Measurements from ENCODE around the gene COL10A1. TPM values are rescaled to one million over a fixed set of nuclear protein-coding genes. Genes with fewer than 3 reads are reported as not detected.

COL10A1 gene
- total RNA-seq (under 1 TPM; 0.40 to 0.66 TPM), polyA plus RNA-seq (ENCODE audit: insufficient read length in 2 of 2) (under 1 TPM; 0.13 to 0.41 TPM)
- long read RNA-seq, donor 1: 0 reads
- long read RNA-seq, donor 2: 0 reads
- long read RNA-seq, donor 3: 0 reads
- long read RNA-seq, donor 4: 0 reads

GRCh38 chr6:116126032-116126431 is at the start of gene COL10A1:
Gene COL10A1 (minus strand): TSS chr6:116126132. CDS start chr6:116125492, 640 bp downstream.
- Histone ChIP-seq H3K27ac (ENCODE audit: low read depth, low read length) (no peak within 1 kb of the TSS), H3K9me3 (ENCODE audit: control insufficient read depth, insufficient read depth, low read length) (no peaks in the 10 kb centered on the region), H3K4me3 (ENCODE audit: low read depth, low read length) (no peak within 1 kb of the TSS), H3K4me1 (ENCODE audit: control insufficient read depth, insufficient read depth, low read length) (no peaks in the 10 kb centered on the region), H3K27me3 (ENCODE audit: control insufficient read depth, insufficient read depth, low read length) (no peaks in the 10 kb centered on the region), H3K36me3 (ENCODE audit: control insufficient read depth, insufficient read depth, low read length) (peaks cover 3% of the 10 kb centered on the region)
- no peak for DNase-seq (ENCODE audit: low read depth in 4 of 6, low spot score in 6 of 6)
- WGBS (ENCODE audit: insufficient coverage): no CpG with 5 or more reads among the region's 6 CpGs

DNA sequence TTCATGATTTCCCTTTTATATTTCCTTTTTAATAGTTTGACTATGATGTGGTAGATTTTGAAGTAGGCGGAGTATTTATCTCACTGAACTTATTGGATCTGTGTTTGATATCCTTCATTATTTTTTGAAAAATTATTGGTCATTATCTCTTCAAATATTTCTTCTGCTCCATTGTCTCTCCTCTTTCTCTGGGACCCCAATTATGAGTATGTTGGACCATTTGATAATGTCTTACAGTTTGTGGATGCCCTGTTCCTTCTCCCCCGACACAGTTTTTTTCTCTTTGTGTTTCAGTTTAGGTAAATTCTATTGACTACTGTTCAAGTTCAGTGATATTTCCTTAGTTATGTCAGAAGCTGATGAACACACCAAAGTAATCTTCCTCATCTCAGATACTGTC is 49.4 kb upstream of the COL10A1 start:
- no peak overlapping the region for H3K4me3 ChIP-seq (ENCODE audit: low read depth, low read length)
- WGBS (ENCODE audit: insufficient coverage): no CpG with 5 or more reads among the region's 2 CpGs
- no peaks in the 10 kb centered on the region for H3K27me3 ChIP-seq (ENCODE audit: control insufficient read depth, insufficient read depth, low read length)
- H3K27ac ChIP-seq (ENCODE audit: low read depth, low read length): no peak overlapping the region
- no peak for DNase-seq (ENCODE audit: low read depth in 4 of 6, low spot score in 6 of 6)
- no peaks in the 10 kb centered on the region for H3K4me1 ChIP-seq (ENCODE audit: control insufficient read depth, insufficient read depth, low read length)
- H3K36me3 ChIP-seq (ENCODE audit: control insufficient read depth, insufficient read depth, low read length): no peaks in the 10 kb centered on the region
- H3K9me3 ChIP-seq (ENCODE audit: control insufficient read depth, insufficient read depth, low read length): peaks cover 7% of the 10 kb centered on the region

GRCh38 chr6:116173928-116174327 is 48.0 kb upstream of the COL10A1 start:
- no peaks in the 10 kb centered on the region for H3K4me1 ChIP-seq (ENCODE audit: control insufficient read depth, insufficient read depth, low read length)
- H3K27ac ChIP-seq (ENCODE audit: low read depth, low read length): no peak overlapping the region
- no peak overlapping the region for H3K4me3 ChIP-seq (ENCODE audit: low read depth, low read length)
- WGBS (ENCODE audit: insufficient coverage): no CpG with 5 or more reads among the region's 3 CpGs
- H3K27me3 ChIP-seq (ENCODE audit: control insufficient read depth, insufficient read depth, low read length): no peaks in the 10 kb centered on the region
- H3K9me3 ChIP-seq (ENCODE audit: control insufficient read depth, insufficient read depth, low read length): peaks cover 7% of the 10 kb centered on the region
- H3K36me3 ChIP-seq (ENCODE audit: control insufficient read depth, insufficient read depth, low read length): no peaks in the 10 kb centered on the region
- no peak for DNase-seq (ENCODE audit: low read depth in 4 of 6, low spot score in 6 of 6)

- no peak overlapping the region for H3K27ac ChIP-seq (ENCODE audit: low read depth, low read length)
- no peaks in the 10 kb centered on the region for H3K27me3 ChIP-seq (ENCODE audit: control insufficient read depth, insufficient read depth, low read length)
- H3K4me3 ChIP-seq (ENCODE audit: low read depth, low read length): no peak overlapping the region
- no peaks in the 10 kb centered on the region for H3K4me1 ChIP-seq (ENCODE audit: control insufficient read depth, insufficient read depth, low read length)
- no peaks in the 10 kb centered on the region for H3K36me3 ChIP-seq (ENCODE audit: control insufficient read depth, insufficient read depth, low read length)
- peaks cover 6% of the 10 kb centered on the region for H3K9me3 ChIP-seq (ENCODE audit: control insufficient read depth, insufficient read depth, low read length)
- 100% methylated on average over 1 of the region's 5 CpGs for WGBS (ENCODE audit: insufficient coverage)
- no peak for DNase-seq (ENCODE audit: low read depth in 4 of 6, low spot score in 6 of 6)
Measured at GRCh38 chr6:116170358-116171057, 44.6 kb upstream of the COL10A1 start.

- Histone ChIP-seq H3K27me3 (ENCODE audit: control insufficient read depth, insufficient read depth, low read length) (no peaks in the 10 kb centered on the region), H3K9me3 (ENCODE audit: control insufficient read depth, insufficient read depth, low read length) (no peaks in the 10 kb centered on the region), H3K4me1 (ENCODE audit: control insufficient read depth, insufficient read depth, low read length) (no peaks in the 10 kb centered on the region), H3K36me3 (ENCODE audit: control insufficient read depth, insufficient read depth, low read length) (no peaks in the 10 kb centered on the region), H3K27ac (ENCODE audit: low read depth, low read length) (no peak overlapping the region), H3K4me3 (ENCODE audit: low read depth, low read length) (no peak overlapping the region)
- WGBS (ENCODE audit: insufficient coverage): 100% methylated on average over 1 of the region's 2 CpGs
- no peak for DNase-seq (ENCODE audit: low read depth in 4 of 6, low spot score in 6 of 6)
Measured at GRCh38 chr6:116169880-116170279, 43.9 kb upstream of the COL10A1 start.

GRCh38 chr6:116168148-116168547 is 42.2 kb upstream of the COL10A1 start:
- H3K36me3 ChIP-seq (ENCODE audit: control insufficient read depth, insufficient read depth, low read length): no peaks in the 10 kb centered on the region
- no CpG with 5 or more reads among the region's 1 CpG for WGBS (ENCODE audit: insufficient coverage)
- DNase-seq (ENCODE audit: low read depth in 4 of 6, low spot score in 6 of 6): no peak
- H3K27me3 ChIP-seq (ENCODE audit: control insufficient read depth, insufficient read depth, low read length): no peaks in the 10 kb centered on the region
- no peak overlapping the region for H3K4me3 ChIP-seq (ENCODE audit: low read depth, low read length)
- no peaks in the 10 kb centered on the region for H3K4me1 ChIP-seq (ENCODE audit: control insufficient read depth, insufficient read depth, low read length)
- no peak overlapping the region for H3K27ac ChIP-seq (ENCODE audit: low read depth, low read length)
- H3K9me3 ChIP-seq (ENCODE audit: control insufficient read depth, insufficient read depth, low read length): no peaks in the 10 kb centered on the region

DNA sequence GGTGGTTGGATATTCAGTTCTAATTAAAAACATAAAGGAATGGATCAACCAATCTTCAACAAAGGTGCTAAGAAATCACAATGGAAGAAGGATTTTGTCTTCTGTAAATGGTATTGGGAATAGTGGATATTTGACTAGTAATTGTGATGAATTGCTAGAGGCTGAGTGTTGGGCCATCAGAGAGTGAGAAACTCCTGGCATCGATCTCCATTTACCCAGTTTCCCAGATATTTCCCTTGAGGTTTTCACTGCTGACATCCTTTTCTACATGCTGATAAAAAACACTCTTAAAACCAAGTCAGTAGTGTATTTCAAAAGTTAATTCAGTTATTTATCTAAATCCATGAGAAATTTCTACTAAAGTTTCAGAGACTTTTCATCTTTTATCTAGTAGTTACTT is 40.4 kb upstream of the COL10A1 start:
- Histone ChIP-seq H3K27ac (ENCODE audit: low read depth, low read length) (no peak overlapping the region), H3K4me3 (ENCODE audit: low read depth, low read length) (no peak overlapping the region), H3K4me1 (ENCODE audit: control insufficient read depth, insufficient read depth, low read length) (no peaks in the 10 kb centered on the region), H3K36me3 (ENCODE audit: control insufficient read depth, insufficient read depth, low read length) (no peaks in the 10 kb centered on the region), H3K9me3 (ENCODE audit: control insufficient read depth, insufficient read depth, low read length) (no peaks in the 10 kb centered on the region), H3K27me3 (ENCODE audit: control insufficient read depth, insufficient read depth, low read length) (no peaks in the 10 kb centered on the region)
- no CpG with 5 or more reads among the region's 1 CpG for WGBS (ENCODE audit: insufficient coverage)
- DNase-seq (ENCODE audit: low read depth in 4 of 6, low spot score in 6 of 6): no peak

DNA sequence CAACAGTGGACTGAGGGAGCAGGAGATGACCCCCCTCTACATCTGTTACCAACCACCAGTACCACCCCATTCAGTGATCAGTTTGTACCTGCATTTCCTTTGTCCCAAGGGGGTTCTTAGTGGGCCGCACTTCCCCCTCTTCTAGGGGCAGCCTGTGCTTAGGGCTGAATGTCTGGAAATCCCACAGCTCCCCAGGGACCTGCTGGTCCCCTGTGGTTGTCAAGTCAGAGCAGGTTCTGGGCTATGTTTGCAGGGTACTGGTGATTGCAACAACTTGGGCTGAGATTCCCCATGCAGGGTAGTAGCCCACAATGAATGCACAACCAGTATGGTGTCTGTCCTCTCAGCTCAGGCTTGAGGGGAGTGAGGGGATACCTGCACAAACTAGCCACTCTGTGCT is 39.7 kb upstream of the COL10A1 start:
- H3K4me3 ChIP-seq (ENCODE audit: low read depth, low read length): no peak overlapping the region
- no peak for DNase-seq (ENCODE audit: low read depth in 4 of 6, low spot score in 6 of 6)

DNA sequence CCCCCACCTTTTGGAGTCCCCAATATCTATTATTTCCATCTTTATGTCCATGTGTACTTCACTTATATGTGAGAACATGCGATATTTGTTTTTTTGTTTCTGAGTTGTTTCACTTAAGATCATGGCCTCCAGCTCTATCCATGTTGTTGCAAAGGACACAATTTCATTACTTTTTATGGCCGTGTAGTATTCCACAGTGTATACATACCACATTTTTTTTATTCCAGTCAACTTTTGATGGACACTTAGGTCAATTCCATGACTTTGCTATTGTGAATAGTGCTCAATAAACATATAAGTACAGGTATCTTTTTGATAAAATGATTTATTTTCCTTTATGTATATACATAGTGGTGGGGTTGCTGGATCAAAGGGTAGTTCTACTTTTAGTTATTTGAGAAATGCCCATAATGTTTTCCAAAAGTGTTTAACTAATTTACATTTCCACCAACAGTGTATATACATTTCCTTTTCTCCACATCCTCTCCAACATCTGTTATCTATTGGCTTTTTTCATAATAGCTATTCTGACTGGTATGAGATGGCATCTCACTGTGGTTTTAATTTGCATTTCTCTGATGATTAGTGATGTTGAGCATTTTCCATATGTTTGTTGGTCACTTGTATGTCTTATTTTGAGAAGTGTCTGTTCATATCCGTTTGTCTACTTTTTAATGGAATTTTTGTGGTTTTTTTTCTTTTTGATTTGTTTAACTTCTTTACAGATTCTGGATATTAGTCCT is 34.0 kb upstream of the COL10A1 start:
- peaks cover 2% of the 10 kb centered on the region for H3K9me3 ChIP-seq (ENCODE audit: control insufficient read depth, insufficient read depth, low read length)
- WGBS (ENCODE audit: insufficient coverage): 100% methylated on average over 1 of the region's 3 CpGs
- H3K36me3 ChIP-seq (ENCODE audit: control insufficient read depth, insufficient read depth, low read length): no peaks in the 10 kb centered on the region
- no peak overlapping the region for H3K27ac ChIP-seq (ENCODE audit: low read depth, low read length)
- H3K27me3 ChIP-seq (ENCODE audit: control insufficient read depth, insufficient read depth, low read length): no peaks in the 10 kb centered on the region
- DNase-seq (ENCODE audit: low read depth in 4 of 6, low spot score in 6 of 6): no peak
- H3K4me1 ChIP-seq (ENCODE audit: control insufficient read depth, insufficient read depth, low read length): no peaks in the 10 kb centered on the region
- H3K4me3 ChIP-seq (ENCODE audit: low read depth, low read length): no peak overlapping the region

More for the DNA sequence above, 39.7 kb upstream of the COL10A1 start:
- 88% methylated on average over 1 of the region's 1 CpG for WGBS (ENCODE audit: insufficient coverage)
- H3K4me1 ChIP-seq (ENCODE audit: control insufficient read depth, insufficient read depth, low read length): no peaks in the 10 kb centered on the region
- H3K9me3 ChIP-seq (ENCODE audit: control insufficient read depth, insufficient read depth, low read length): no peaks in the 10 kb centered on the region
- no peaks in the 10 kb centered on the region for H3K27me3 ChIP-seq (ENCODE audit: control insufficient read depth, insufficient read depth, low read length)
- no peaks in the 10 kb centered on the region for H3K36me3 ChIP-seq (ENCODE audit: control insufficient read depth, insufficient read depth, low read length)
- H3K27ac ChIP-seq (ENCODE audit: low read depth, low read length): no peak overlapping the region

DNA sequence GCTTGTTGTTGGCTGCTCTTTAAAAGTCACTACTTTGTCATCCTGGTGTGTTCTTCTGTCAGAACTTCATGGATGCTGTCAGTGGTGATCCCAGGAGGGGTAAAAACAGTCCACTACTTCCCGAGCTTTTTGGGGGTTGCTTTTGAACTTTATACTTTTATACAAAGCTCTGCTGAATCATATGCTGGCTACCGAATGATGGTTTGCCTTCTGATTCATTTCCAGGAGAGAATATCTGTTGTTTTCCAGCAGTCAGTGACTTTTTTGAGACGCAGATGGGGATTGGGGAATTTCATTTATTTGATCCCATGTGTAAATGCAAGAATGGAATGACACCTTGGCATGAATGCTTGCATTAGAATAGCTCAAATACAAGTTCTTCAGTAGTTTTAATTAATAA is 32.7 kb upstream of the COL10A1 start:
- Histone ChIP-seq H3K27me3 (ENCODE audit: control insufficient read depth, insufficient read depth, low read length) (no peaks in the 10 kb centered on the region), H3K4me1 (ENCODE audit: control insufficient read depth, insufficient read depth, low read length) (no peaks in the 10 kb centered on the region), H3K4me3 (ENCODE audit: low read depth, low read length) (no peak overlapping the region), H3K9me3 (ENCODE audit: control insufficient read depth, insufficient read depth, low read length) (peaks cover 2% of the 10 kb centered on the region), H3K36me3 (ENCODE audit: control insufficient read depth, insufficient read depth, low read length) (no peaks in the 10 kb centered on the region), H3K27ac (ENCODE audit: low read depth, low read length) (no peak overlapping the region)
- 63% methylated on average over 2 of the region's 3 CpGs for WGBS (ENCODE audit: insufficient coverage)
- no peak for DNase-seq (ENCODE audit: low read depth in 4 of 6, low spot score in 6 of 6)
